Heart right ventricle (tissue), 16 donors: ENCODE measurements around the gene DYRK1A. TPM values are rescaled to one million over a fixed set of nuclear protein-coding genes. Genes with fewer than 3 reads are reported as not detected.
A peak's percentile ranks its signal among the peaks of the same experiment; 100 is the strongest.

Source experiments
- ATAC-seq, 8 donors: fragments of 200-7000 bp; cut with Tn5 transposase; one replicate each; pipeline ENCODE4 v1.9.1; 2020; ENCODE audit warnings: mild to moderate bottlenecking in 8 of 8, moderate library complexity in 8 of 8, moderate number of reproducible peaks in 1 of 8
- DNase-seq, 2 donors: peaks; one replicate each; pipeline ENCODE4 v3.0.0-alpha.2; 2020
- H3K27ac ChIP-seq, 10 donors: fragments of 200-600 bp; sonication (generic) in 2 of 10; one replicate each; pipeline versions ENCODE4 v1.5.0 to v1.8.0; 2020 to 2022; ENCODE audit warnings: mild to moderate bottlenecking in 3 of 10
- H3K27me3 ChIP-seq, 7 donors: fragments of 200-600 bp; one replicate each; pipeline ENCODE4 v1.8.0; 2021 to 2022; ENCODE audit warnings: mild to moderate bottlenecking in 2 of 7
- H3K36me3 ChIP-seq, 9 donors: fragments of 200-600 bp; sonication (generic) in 1 of 9; one replicate each; pipeline versions ENCODE4 v1.5.0 to v1.8.0; 2020 to 2022; ENCODE audit warnings: mild to moderate bottlenecking in 2 of 9
- H3K4me1 ChIP-seq, 9 donors: fragments of 200-600 bp; sonication (generic) in 1 of 9; one replicate each; pipeline versions ENCODE4 v1.5.0 to v1.8.0; 2020 to 2022; ENCODE audit warnings: mild to moderate bottlenecking in 4 of 9
- H3K4me3 ChIP-seq, 10 donors: fragments of 200-600 bp; sonication (generic) in 2 of 10; one replicate each; pipeline versions ENCODE4 v1.5.0 to v1.8.0; 2020 to 2022; ENCODE audit warnings: mild to moderate bottlenecking in 7 of 10, moderate library complexity in 2 of 10
- H3K9me3 ChIP-seq, 11 donors: fragments of 200-600 bp in 10 of 11; sonication (generic) in 2 of 11; one replicate each; pipeline versions ENCODE4 v1.5.0 to v1.8.0; 2013 to 2022; ENCODE audit warnings: mild to moderate bottlenecking in 2 of 11, control low read depth in 1 of 11, moderate library complexity in 1 of 11
- WGBS, 2 donors: extraction: QIAGEN DNeasy Blood & Tissue Kit; methylation state at CpG; one replicate each; pipeline ENCODE4 v1.1.7; 2013; ENCODE audit warnings: inconsistent platforms in 1 of 2; 5-methylcytosine and 5-hydroxymethylcytosine counted together
- intact Hi-C, 10 donors: fragments of 100-400 bp; cut with DNase I; formaldehyde crosslinking; loops; one replicate each; pipeline versions ENCODE4 v1.11.1 to v1.14.2; 2022
- polyA plus RNA-seq, 2 donors: library from polyadenylated mRNA; stranded (reverse); fragments of 200-250 nt; gene quantifications; one replicate each; pipeline ENCODE4 v1.2.3, GENCODE V29; 2013
- total RNA-seq, 10 donors: library from RNA; stranded (reverse); fragmentation: NEBNext Ultra II Directional in 3 of 10; extraction: Animal tissue kit (Norgen Biotek cat#: 25700) in 3 of 10; gene quantifications; one replicate each; pipeline versions ENCODE4 v1.2.1 to v1.2.4, GENCODE V29; 2021 to 2023
- TF ChIP-seq, protein P1 (sequence below), 9 donors: fragments of 200-600 bp; sonication (generic) in 2 of 9; IDR thresholded peaks; one replicate each; pipeline versions ENCODE4 v1.5.0 to v1.8.0; 2021 to 2022; ENCODE audit warnings: antibody characterized with exemption in 9 of 9, mild to moderate bottlenecking in 5 of 9, moderate library complexity in 1 of 9
- donor health status: Arrhythmogenic right ventricular cardiomyopathy.
- donor health status: ischemic (EF 13 %, LVEDD 7.1; RV severe dilation, severe dysfunction).
- donor health status: healthy with polysubstance abuse.
- donor health status: DM: no; HTN: yes; CAD: no.
- donor health status: DM: no; HTN: no; CAD: no.
- donor health status: ischemic (EF 25% LVEDD 6.9; RV normal size, moderate dysfunction).
- donor health status: ischemic (EF 25% LVEDD 5.7; RV mildly dilated, moderate dysfunction).
- donor health status: healthy.
- donor health status: DM: yes; HTN: yes; CAD: no.
- donor health status: Ischemic cardiomyopathy.
- donor health status: ischemic (EF 35%, LVEDD 5.7; RV mildly dilated, moderate dysfunction).
- donor health status: nonischemic (EF 11% LVEDD 7.7; RV severe dilation, severe dysfunction).
- donor health status: DM: yes; HTN: yes; CAD: no.
- donor health status: PGD.
- donor health status: ischemic (EF 29% LVEDD 5.4; RV normal size, mild dysfunction).
- donor health status: nonischemic (EF 23%, LVEDD 6.1; RV moderate dilation, normal function).

The DYRK1A gene
- total and polyA plus RNA-seq, 12 donors: 24.7 to 94.2 (median 73.2) TPM

DNA sequence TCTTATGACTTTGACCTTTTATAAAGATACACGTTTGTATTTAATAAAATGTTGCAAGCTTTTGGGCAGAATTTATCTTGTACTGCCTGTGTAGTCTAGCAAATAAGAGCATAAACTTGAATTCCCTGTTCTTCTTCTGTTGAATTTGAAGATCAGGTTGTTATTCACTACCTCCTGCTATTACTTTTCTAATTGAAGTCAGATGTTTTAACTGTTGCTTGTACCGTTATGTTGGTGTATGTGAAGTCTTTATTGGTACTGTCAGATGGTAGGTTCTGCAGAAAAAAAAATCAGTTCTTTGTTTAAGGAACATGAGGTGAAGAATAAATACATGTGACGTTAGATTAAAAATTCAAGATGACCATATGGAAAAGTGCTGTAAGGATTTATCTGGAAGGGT is 69.1 kb downstream of the DYRK1A start:
- Histone ChIP-seq H3K4me1 (peaks cover 3 to 92% (median 77%) of the 10 kb centered on the region in 9 donors), H3K27me3 (no peaks in the 10 kb centered on the region), H3K36me3 (peaks cover 0 to 1% (median 0%) of the 10 kb centered on the region in 9 donors), H3K9me3 (no peaks in the 10 kb centered on the region), H3K4me3 (peak overlapping the region in 3 of 10 donors; percentile 3 to 28 (median 16)), H3K27ac (peak overlapping the region in 8 of 10 donors; percentile 18 to 72 (median 48))
- TF ChIP-seq, protein P1, sequence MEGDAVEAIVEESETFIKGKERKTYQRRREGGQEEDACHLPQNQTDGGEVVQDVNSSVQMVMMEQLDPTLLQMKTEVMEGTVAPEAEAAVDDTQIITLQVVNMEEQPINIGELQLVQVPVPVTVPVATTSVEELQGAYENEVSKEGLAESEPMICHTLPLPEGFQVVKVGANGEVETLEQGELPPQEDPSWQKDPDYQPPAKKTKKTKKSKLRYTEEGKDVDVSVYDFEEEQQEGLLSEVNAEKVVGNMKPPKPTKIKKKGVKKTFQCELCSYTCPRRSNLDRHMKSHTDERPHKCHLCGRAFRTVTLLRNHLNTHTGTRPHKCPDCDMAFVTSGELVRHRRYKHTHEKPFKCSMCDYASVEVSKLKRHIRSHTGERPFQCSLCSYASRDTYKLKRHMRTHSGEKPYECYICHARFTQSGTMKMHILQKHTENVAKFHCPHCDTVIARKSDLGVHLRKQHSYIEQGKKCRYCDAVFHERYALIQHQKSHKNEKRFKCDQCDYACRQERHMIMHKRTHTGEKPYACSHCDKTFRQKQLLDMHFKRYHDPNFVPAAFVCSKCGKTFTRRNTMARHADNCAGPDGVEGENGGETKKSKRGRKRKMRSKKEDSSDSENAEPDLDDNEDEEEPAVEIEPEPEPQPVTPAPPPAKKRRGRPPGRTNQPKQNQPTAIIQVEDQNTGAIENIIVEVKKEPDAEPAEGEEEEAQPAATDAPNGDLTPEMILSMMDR (IDR thresholded peaks at IDR 0.05): no peak
- no peak for DNase-seq
- intact Hi-C loops: loop anchor here in 2 of 10 donors (5.0 to 10.0 kb wide), 3 partner anchors 63 to 171 kb away; partner anchors contain the start of genes DYRK1A (in 1 of the 2) and VPS26C (in 1 of the 2)
- WGBS, 2 donors: 23% methylated on average over 3 of the region's 3 CpGs
- ATAC-seq: no peak

DNA sequence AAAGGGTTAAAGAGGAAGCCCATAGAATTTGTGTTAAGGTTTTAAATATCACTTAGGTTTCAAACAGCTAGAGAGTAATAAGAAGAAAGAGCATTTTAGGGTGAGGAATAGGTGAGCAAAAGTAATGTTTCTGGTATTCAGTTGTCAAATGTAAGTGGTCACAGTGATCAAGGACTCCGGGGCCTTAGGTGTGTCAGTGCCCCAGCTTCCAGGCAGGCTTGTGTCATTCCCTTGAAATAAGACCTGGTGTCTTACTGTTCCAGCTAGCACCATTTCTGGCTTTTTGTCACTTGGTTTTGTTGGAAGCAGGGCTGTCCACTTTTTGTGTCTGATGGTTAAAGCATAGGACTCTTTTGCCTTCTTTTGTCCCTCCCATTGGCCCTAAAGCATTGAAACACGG is 69.6 kb downstream of the DYRK1A start:
- no peaks in the 10 kb centered on the region for H3K27me3 ChIP-seq
- intact Hi-C loops: loop anchor here in 2 of 10 donors (5.0 to 10.0 kb wide), 3 partner anchors 64 to 171 kb away; partner anchors contain the start of genes DYRK1A (in 1 of the 2) and VPS26C (in 1 of the 2)
- TF ChIP-seq, protein P1 (IDR thresholded peaks at IDR 0.05): no peak
- peak in 7 of 8 donors; percentile 50 to 78 (median 62) for ATAC-seq
- H3K4me3 ChIP-seq: peak overlapping the region in 1 of 10 donors; percentile 28
- H3K4me1 ChIP-seq: peaks cover 0 to 92% (median 73%) of the 10 kb centered on the region in 9 donors
- 44 to 52% methylated on average over 2 of the region's 2 CpGs for WGBS, 2 donors
- no peak for DNase-seq
- H3K9me3 ChIP-seq: no peaks in the 10 kb centered on the region
- H3K36me3 ChIP-seq: no peaks in the 10 kb centered on the region
- peak overlapping the region in 7 of 10 donors; percentile 18 to 72 (median 52) for H3K27ac ChIP-seq

DNA sequence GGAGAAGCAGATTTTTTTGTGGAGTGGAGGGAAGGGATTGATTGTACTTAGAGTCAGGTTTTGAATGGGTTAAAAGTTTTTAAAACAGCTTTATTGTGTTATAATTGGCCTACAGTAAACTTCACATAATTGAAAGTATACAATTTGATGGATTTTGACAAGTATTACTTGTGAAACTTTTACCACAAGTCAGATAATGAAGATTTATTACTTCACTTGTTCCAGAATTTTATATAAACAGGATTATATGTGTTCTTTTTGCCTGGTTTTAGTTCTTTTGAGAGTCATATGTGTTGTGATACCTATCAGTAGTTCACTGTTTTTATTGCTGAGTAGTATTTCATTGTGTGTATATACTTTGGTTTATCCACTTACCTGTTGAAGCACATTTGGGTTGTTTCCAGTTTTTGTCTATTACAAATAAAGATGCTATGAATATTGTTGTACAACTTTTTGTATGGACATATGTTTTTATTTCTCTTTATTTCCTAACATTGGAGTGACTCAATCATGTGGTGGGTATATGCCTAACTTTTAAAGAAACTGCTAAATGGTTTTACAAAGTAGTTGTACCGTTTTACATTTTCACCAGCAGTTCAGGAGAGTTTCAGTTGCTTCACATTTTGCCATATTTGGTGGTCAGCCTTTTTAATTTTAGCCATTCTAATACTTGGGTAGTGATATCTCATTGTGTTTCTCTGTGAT is 71.0 kb downstream of the DYRK1A start:
- H3K4me3 ChIP-seq: no peak overlapping the region
- WGBS, 2 donors: 61 to 70% methylated on average over 1 of the region's 1 CpG
- H3K36me3 ChIP-seq: no peaks in the 10 kb centered on the region
- intact Hi-C loops: loop anchor here in 2 of 10 donors (5.0 to 10.0 kb wide), 3 partner anchors 65 to 173 kb away; partner anchors contain the start of genes DYRK1A (in 1 of the 2) and VPS26C (in 1 of the 2)
- H3K9me3 ChIP-seq: no peaks in the 10 kb centered on the region
- DNase-seq (no peak), ATAC-seq (no peak)
- no peaks in the 10 kb centered on the region for H3K27me3 ChIP-seq
- H3K4me1 ChIP-seq: peaks cover 0 to 88% (median 63%) of the 10 kb centered on the region in 9 donors
- TF ChIP-seq, protein P1 (IDR thresholded peaks at IDR 0.05): no peak
- peak overlapping the region in 1 of 10 donors; percentile 4 for H3K27ac ChIP-seq

DNA sequence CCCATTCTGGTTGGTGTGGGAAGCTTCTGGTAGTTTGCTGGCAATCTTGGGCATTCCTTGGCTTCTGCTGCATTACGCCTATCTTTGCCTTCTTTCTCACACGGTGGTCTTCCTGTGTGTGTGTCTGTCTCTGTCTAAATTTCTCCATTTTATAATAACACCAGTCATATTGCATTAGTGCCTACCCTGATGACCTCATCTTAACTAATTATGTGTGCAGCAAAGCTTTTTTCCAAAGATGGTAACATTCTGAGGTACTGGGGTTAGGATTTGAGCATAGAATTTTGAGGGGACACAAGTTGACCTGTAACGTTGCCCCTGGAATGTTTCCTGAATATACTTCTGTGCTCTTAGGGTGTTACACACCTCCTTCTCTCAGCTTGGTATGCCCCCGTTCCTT is 77.1 kb downstream of the DYRK1A start:
- Histone ChIP-seq H3K4me1 (peaks cover 5 to 85% (median 64%) of the 10 kb centered on the region in 9 donors), H3K9me3 (no peaks in the 10 kb centered on the region), H3K27me3 (no peaks in the 10 kb centered on the region), H3K4me3 (no peak overlapping the region), H3K36me3 (no peaks in the 10 kb centered on the region), H3K27ac (no peak overlapping the region)
- intact Hi-C loops: no loop called here
- DNase-seq: no peak
- WGBS, 2 donors: 78 to 79% methylated on average over 4 of the region's 4 CpGs
- no peak for ATAC-seq
- TF ChIP-seq, protein P1 (IDR thresholded peaks at IDR 0.05): no peak
